ENCODE measurements around the gene INPP4B.
"Not testable (repeated sequence)": the region's sequence is repeated elsewhere in the genome, so short reads cannot be mapped to it uniquely, and the experiment has no call there.

INPP4B gene

GRCh38 chr4:142077048-142077447, 769.1 kb downstream of the INPP4B start:
- Histone ChIP-seq H4K20me1 (ENCODE audit: insufficient read depth, low read length) (no peaks in the 10 kb centered on the region), H3K4me1 (ENCODE audit: insufficient read depth, low read length, severe bottlenecking) (no peaks in the 10 kb centered on the region), H3K79me2 (ENCODE audit: insufficient read depth, low read length) (no peaks in the 10 kb centered on the region), H3K27ac (ENCODE audit: low read depth, low read length, poor library complexity, severe bottlenecking) (no peak overlapping the region), H3K4me3 (ENCODE audit: low read depth, low read length, poor library complexity, severe bottlenecking) (no peak overlapping the region), H3K27me3 (ENCODE audit: insufficient read depth, low read length) (no peaks in the 10 kb centered on the region), H3K9me2 (ENCODE audit: low read depth, low read length) (no peaks in the 10 kb centered on the region), H3K36me3 (ENCODE audit: insufficient read depth, low read length) (no peaks in the 10 kb centered on the region), H3K4me2 (ENCODE audit: low read length) (no peak overlapping the region), H2AFZ (ENCODE audit: low read length) (no peak overlapping the region), H3F3A (ENCODE audit: insufficient read depth, low read length) (no peaks in the 10 kb centered on the region), H3K9ac (ENCODE audit: low read length) (no peak overlapping the region), H3K9me3 (ENCODE audit: low read length) (no peaks in the 10 kb centered on the region)
- TF ChIP-seq EZH2 (IDR thresholded peaks at IDR 0.05; ENCODE audit: borderline replicate concordance, low read length): no peak
- TF ChIP-seq CTCF (IDR thresholded peaks at IDR 0.05; ENCODE audit: low read length): no peak

GRCh38 chr4:142068304-142068703, 777.8 kb downstream of the INPP4B start:
- H4K20me1 ChIP-seq (ENCODE audit: insufficient read depth, low read length); H3F3A ChIP-seq (ENCODE audit: insufficient read depth, low read length); H3K4me2 ChIP-seq (ENCODE audit: low read length); H3K27me3 ChIP-seq (ENCODE audit: insufficient read depth, low read length); H3K9me2 ChIP-seq (ENCODE audit: low read depth, low read length); H3K79me2 ChIP-seq (ENCODE audit: insufficient read depth, low read length); H3K36me3 ChIP-seq (ENCODE audit: insufficient read depth, low read length); H3K4me3 ChIP-seq (ENCODE audit: low read depth, low read length, poor library complexity, severe bottlenecking); H3K9me3 ChIP-seq (ENCODE audit: low read length); H2AFZ ChIP-seq (ENCODE audit: low read length); H3K27ac ChIP-seq (ENCODE audit: low read depth, low read length, poor library complexity, severe bottlenecking); H3K4me1 ChIP-seq (ENCODE audit: insufficient read depth, low read length, severe bottlenecking); H3K9ac ChIP-seq (ENCODE audit: low read length): not testable (repeated sequence)

GRCh38 chr4:142066562-142066961, 779.5 kb downstream of the INPP4B start:
- not testable (repeated sequence) for H3K4me3 ChIP-seq (ENCODE audit: low read depth, low read length, poor library complexity, severe bottlenecking); H2AFZ ChIP-seq (ENCODE audit: low read length); H4K20me1 ChIP-seq (ENCODE audit: insufficient read depth, low read length); H3K9ac ChIP-seq (ENCODE audit: low read length); H3K36me3 ChIP-seq (ENCODE audit: insufficient read depth, low read length); H3K4me2 ChIP-seq (ENCODE audit: low read length); H3K9me2 ChIP-seq (ENCODE audit: low read depth, low read length); H3K4me1 ChIP-seq (ENCODE audit: insufficient read depth, low read length, severe bottlenecking); H3K79me2 ChIP-seq (ENCODE audit: insufficient read depth, low read length); H3F3A ChIP-seq (ENCODE audit: insufficient read depth, low read length); H3K27ac ChIP-seq (ENCODE audit: low read depth, low read length, poor library complexity, severe bottlenecking); H3K9me3 ChIP-seq (ENCODE audit: low read length); H3K27me3 ChIP-seq (ENCODE audit: insufficient read depth, low read length)

- H3K4me1 ChIP-seq (ENCODE audit: insufficient read depth, low read length, severe bottlenecking): no peaks in the 10 kb centered on the region
- H4K20me1 ChIP-seq (ENCODE audit: insufficient read depth, low read length): no peaks in the 10 kb centered on the region
- no peaks in the 10 kb centered on the region for H3K27me3 ChIP-seq (ENCODE audit: insufficient read depth, low read length)
- no peak overlapping the region for H3K9ac ChIP-seq (ENCODE audit: low read length)
- H2AFZ ChIP-seq (ENCODE audit: low read length): no peak overlapping the region
- H3K9me2 ChIP-seq (ENCODE audit: low read depth, low read length): no peaks in the 10 kb centered on the region
- TF ChIP-seq CTCF (IDR thresholded peaks at IDR 0.05; ENCODE audit: low read length) (no peak), EZH2 (IDR thresholded peaks at IDR 0.05; ENCODE audit: borderline replicate concordance, low read length) (no peak)
- no peaks in the 10 kb centered on the region for H3K79me2 ChIP-seq (ENCODE audit: insufficient read depth, low read length)
- H3K9me3 ChIP-seq (ENCODE audit: low read length): no peaks in the 10 kb centered on the region
- H3K4me2 ChIP-seq (ENCODE audit: low read length): no peak overlapping the region
- H3K4me3 ChIP-seq (ENCODE audit: low read depth, low read length, poor library complexity, severe bottlenecking): no peak overlapping the region
- H3K27ac ChIP-seq (ENCODE audit: low read depth, low read length, poor library complexity, severe bottlenecking): no peak overlapping the region
- no peaks in the 10 kb centered on the region for H3F3A ChIP-seq (ENCODE audit: insufficient read depth, low read length)
- no peaks in the 10 kb centered on the region for H3K36me3 ChIP-seq (ENCODE audit: insufficient read depth, low read length)
These were observed 780.9 kb downstream of the INPP4B start for GRCh38 chr4:142065086-142065647.
